ENCODE data around the gene SLC25A24.

DNA sequence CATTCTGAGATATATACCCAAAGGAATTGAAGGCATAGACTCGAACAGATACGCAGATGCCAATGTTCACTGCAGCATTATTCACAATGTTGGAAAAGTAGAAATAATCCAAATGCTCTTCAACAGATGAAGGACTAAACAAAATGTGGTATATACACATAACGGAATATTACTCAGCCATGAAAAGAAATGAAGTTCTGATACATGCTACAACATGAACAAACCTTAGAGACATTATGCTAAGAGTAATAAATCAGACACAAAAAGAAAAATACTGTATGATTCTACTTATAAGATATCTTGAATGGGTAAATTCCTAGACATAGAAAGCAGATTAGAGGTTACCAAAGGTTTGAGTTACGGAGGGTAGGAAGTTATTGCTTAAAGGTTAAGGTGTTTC, 57.9 kb downstream of the SLC25A24 start:
- TF ChIP-seq, protein P1, sequence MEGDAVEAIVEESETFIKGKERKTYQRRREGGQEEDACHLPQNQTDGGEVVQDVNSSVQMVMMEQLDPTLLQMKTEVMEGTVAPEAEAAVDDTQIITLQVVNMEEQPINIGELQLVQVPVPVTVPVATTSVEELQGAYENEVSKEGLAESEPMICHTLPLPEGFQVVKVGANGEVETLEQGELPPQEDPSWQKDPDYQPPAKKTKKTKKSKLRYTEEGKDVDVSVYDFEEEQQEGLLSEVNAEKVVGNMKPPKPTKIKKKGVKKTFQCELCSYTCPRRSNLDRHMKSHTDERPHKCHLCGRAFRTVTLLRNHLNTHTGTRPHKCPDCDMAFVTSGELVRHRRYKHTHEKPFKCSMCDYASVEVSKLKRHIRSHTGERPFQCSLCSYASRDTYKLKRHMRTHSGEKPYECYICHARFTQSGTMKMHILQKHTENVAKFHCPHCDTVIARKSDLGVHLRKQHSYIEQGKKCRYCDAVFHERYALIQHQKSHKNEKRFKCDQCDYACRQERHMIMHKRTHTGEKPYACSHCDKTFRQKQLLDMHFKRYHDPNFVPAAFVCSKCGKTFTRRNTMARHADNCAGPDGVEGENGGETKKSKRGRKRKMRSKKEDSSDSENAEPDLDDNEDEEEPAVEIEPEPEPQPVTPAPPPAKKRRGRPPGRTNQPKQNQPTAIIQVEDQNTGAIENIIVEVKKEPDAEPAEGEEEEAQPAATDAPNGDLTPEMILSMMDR (IDR thresholded peaks at IDR 0.05) = no peak
- TF ChIP-seq POLR2A (IDR thresholded peaks at IDR 0.05) = no peak
